GM18517 (cell line): ENCODE data around the gene CELSR3.

Experiments used
- ATAC-seq: cut with Tn5 transposase; IDR thresholded peaks from one replicate; pipeline ENCODE4 v1.9.1; 2021; ENCODE audit warnings: mild to moderate bottlenecking, moderate library complexity; ENCODE audit not compliant: unreplicated experiment

The CELSR3 gene

DNA sequence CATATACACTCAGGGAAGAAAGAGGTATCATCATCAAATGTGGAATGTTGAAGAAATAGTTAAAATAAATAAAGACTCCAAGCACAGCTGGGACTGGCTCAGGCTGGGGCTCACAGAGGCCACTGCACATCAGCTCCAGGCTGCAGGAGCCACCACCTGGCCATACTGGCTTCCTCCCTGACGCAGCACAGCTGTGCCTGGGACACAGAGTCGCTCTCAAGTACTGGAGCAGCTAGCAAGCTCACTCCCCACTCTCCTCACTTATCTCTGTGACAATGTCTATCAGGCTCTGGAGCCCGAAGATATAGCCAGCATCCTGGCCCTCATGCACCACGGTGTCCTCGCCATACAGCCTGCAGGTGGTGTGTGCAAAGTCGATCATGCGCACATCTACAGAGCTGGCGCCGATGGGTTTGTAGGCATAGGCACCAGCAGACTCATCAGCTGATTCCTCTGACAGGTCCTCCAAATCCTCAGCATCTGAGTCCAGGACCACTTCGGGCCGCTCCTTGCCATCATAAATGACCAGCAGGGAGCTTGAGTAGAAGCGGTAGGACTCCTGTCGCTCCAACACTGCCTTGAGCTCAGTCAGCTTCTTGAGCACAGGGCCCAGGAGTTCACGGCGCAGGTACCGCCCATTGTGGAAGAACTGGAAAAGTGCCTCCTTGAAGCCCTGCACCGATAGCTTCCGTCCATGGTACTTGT is 25.5 kb upstream of the CELSR3 start:
- no peak for ATAC-seq

DNA sequence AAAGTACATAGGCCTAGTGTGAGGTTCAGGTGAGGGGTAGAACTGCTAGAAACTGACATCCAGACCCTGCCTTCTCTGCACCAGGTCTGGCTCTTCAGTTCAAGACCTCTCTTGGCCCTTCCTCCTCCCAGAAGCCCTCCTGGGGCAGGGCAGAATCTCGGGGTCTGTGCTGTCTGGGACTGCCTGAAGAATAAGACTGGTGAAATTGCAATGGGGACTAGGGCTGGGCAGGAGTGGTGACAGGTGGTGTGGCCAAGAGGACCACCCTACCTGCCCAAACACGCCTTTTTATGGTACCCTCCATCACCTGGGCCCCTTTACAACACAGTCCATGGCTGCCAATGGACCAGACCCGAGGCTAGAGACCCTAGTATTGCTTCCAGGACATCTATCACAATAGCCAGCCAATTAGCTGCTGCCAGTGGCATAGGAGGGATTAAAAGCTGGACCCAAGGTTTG is 24.6 kb upstream of the CELSR3 start:
- ATAC-seq, result no peak

DNA sequence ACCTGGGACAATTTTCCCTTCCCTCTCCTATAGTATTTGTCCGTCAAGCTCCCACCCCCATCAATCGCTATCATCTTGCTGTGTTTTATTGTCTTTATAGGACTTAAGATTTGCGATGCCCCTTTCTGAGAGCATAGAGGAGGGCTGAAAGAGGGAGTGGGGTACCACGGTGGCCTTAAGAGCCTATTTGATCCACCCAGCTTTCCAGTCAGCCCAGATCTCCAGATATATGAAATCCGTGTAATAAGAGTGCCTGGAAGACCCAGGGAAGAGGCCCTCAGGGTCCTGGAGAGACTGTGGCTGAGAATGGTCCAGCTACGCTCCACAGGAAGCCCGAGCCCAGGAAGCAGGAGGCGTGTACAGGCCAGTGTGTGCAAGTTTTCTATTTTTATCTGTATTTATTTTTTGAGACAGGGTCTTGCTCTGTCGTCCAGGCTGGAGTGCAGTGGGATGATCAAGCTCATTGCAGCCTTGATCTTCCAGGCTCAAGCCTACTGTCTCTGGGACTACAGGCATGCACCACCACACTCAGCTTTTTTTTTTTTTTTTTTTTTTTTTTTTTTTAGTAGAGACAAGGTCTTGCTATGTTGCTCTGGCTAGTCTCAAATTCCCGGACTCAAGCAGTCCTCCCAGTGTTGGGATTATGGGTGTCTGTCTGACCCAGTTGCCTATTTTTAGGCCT is 24.0 kb upstream of the CELSR3 start:
- no peak for ATAC-seq

DNA sequence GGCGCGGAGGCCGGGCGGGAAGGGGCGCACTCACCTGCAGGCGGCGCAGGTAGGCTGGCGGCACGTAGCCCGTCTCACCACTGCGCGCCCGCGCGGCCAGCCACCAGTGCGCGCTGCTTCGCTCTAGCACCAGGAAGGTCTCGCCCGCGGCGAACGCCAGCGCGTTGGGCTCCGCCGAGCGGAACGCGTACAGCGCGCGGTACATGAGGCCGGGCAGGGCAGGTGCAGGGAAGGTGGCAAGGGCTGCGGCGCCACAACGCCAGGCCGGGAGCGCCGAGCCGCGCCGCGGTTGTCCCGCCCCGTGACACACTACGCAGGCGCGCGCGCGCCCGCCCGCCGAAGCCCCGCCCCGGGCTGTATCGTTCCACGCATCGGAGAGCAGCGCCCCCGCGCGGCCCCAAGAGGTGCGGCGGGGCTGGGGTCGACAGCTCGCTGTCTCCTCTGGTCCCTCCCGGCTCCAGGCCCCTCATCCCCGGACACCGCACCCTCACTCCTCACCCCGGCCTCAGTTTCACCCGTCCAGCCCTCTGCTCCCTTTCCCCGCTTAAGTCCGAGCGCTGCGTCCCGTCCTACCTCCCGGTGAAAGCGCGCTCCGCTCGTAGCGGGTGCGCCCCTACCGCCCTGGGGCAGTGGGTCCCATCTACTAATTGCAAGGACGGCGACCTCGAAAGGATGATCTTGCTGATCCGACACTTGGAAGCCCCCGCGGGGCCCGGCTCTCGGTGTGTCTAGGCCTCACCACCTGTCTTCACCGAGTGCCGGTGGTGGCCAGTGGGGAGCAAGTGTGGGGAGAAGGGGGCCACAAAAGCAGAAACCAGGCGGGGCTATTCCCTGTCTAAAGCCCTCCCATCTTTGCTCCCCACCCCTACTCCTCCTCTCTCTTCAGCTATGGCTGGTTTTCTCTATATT is 23.2 kb upstream of the CELSR3 start, which contains the start of gene NCKIPSD:
Gene NCKIPSD (minus strand): TSS at position 313 of the 909 bp plus-strand sequence. CDS start 108 bp downstream, at position 205.
- ATAC-seq, result peak; percentile 74

DNA sequence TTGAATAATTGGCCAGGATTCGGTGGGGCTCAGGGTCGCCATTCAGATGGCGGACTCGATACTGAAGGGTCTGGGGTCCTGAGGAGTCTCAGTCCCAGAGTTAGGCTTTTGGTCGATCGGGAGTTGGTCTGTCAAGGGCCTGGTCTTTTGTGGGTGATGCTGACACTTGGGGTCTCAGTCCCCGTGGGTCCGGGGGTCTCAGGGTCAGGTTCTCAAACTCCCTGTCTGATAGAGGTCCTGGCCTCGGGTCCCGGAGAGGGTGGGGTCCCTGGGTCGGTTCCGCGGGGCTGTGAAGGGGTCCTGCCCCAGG is 22.6 kb upstream of the CELSR3 start:
- peak; percentile 3 for ATAC-seq

DNA sequence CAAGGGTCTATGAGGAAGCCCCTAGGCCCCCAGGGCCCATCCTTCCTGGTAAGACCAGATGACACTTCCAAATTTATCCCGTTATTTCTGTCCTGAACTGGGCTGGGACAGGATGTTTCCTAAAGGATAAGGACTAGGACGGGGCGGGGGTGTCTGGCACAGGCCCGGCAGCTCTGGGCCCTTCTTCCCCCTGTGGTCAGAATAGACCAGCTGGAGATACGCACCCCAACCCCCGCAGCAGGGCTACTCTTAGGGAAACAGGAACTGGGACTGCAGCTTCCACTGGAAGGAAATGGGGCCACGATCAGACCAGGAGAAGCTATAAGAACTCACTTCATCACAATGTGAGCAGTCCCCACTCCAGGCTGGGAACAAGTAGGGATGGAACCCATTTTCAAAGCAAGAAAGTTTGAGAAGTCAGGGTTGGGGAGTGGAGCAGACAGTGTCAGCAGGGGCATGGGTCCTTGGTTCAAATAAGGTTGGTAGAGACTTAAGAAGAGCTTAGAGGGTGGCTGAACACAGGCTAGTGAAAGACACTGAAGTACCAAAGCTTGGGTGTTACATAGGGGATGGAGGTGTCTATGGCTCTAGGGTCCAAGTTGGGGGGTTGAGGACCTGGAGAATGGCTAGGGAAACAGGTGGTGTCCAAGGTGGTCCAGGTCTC is 21.9 kb upstream of the CELSR3 start:
- no peak for ATAC-seq

DNA sequence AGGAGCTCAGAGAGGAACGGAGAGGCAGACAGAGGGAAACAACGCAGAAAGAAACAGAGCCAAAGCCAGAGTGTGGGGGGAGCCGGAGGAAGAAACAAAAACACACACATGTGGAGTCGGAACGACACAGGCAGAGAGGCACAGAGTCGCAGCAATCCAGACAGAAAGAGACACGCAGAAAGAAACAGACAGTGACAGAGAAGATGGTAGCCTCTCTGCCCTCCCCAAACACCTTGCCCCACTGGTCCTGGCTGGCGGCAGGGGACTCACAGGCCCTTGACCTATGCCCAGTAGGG is 21.3 kb upstream of the CELSR3 start:
- ATAC-seq, result no peak

DNA sequence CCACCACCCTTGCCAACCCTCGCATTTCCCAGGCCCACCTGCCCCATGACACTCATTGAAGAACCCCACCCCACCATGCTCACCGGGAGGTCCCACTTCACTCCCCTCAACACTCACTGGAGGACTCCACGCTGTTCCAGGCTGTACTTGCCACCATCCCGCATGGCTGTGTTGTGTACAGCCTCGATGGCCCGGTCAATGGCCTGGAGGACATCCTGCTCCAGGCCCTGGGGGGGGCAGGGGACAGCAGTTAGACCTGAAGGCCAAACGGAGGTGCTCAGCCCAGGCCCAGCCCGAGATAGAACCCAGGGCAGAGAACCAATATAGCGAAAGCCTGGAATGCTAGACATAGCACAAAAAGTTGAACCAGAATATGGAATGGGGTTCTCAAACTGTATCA is 20.1 kb upstream of the CELSR3 start:
- no peak for ATAC-seq

DNA sequence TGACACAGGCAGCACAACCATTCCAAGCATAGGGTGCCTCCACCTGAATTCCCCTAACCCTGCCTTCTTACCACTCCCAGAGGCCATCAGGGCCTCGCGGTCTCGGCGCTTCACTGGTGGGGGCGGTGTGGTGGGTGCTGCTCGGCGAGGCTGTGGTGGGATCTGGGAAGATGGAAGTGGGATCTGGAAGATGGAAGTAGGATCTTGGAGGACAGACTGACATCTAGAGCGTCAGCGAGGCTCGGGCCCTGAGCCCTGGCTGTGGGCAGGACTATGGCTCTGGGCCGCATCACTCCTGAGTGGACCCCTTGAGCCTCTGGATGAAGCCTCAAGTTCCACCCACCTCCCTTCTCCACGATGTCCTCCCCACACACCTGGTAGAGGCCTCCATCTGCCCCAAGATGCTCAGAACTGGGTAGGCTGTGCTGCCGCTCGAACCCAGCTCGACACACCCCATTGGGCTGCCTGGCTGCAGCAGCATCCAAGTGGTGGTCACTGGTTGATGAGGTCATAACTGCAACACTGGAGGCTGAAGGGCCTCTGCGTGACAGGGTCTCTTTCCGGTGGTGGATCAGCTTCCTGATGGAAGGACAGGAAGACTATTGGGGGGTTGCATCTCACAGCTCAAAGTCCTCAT is 19.4 kb upstream of the CELSR3 start:
- ATAC-seq, result no peak

DNA sequence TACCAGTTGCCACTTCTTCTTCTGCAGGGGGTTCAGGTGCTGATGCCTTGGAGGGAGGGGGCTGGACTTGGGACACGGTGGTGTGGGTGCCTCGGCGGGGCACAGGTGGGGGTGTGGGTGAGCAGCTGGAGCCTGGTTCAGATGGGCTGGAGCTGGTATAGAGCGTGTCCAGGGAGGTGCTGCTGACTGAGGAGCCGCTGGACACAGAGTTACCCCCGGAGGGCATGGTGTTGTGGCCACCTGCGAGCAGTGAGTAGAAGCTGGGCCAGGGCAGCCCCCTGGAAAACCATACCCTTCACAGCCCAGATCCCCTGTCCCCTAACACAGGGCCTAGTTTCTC is 18.8 kb upstream of the CELSR3 start:
- no peak for ATAC-seq

DNA sequence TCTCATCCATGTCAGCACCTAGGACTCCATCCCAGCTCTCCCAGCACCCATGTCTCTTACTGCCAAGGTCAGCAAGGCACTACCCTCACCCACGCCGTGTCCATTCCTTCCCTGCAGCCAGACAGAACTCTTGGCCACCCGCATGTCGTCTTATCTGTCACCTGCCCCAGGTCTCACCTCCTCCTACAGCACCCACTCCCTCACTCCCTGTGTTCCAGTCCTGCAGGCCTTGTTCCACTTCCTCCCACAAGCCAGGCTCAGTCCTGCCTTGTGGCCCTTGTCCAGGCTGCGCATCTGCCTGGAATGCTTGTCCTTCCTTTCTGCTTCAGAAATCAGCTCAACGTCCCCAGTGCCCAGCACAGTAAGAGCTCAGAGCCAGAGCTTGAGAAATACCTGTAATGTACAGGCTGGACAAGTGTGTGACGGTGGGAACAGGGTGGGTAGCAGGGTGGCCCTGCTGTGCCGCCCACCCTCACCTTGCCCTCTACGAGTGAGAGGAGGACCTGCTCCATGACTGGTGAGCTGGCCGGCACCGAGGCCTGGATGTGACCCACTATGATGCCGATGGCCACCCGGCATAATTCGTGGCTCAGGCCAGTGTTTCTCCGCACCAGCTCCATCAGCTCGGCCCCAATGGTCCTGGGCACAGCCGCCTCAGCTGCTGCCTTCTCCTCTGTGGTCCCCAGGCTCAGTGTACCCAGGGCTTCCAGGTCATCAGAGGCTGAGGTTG is 18.3 kb upstream of the CELSR3 start:
- no peak for ATAC-seq

DNA sequence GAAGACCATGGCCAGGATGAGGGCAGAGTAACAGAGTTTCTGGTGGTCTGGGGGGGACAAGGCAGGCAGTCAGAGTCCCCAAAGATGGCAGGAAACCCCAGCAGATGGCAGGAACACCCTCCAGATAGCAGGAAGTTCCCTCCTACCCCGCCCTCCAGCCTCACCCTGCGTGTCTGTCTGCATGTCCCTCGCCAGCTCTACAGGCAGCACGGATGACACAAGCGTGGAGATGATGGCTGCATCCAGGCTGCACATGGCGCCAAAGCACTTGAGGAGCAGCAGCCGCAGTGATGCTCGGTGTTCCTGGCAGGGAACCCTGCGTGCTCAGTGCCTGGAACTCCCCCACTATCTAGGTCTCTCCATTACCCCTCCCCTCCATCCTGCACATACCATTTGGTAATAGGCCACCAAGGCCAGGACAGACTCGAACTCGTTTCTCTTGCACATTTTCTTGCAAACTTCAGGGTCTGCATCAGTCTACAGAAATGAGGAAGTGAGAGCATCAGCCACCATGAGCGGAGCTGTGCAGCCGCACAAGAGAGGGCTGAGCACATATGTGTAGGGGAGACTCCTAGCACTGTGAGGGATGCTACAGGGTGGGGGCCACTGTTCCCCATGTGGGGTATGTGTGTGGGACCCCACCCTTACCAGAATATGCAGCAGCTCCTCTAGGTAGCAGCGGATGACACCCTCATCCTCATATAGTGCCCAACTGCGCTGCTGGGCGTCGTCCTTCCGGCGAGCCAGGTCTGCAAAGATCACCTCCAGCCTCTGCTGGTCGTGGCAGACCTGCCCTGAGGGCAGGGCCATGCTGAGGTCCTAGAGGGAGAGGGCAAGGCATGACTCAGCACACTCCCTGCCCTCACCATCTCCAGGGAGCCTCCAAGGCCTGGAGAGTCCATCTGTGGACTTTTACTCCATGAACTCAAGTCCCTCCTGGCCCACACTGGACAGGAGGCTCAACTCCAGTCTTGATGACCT is 17.0 kb upstream of the CELSR3 start:
- ATAC-seq, result no peak

DNA sequence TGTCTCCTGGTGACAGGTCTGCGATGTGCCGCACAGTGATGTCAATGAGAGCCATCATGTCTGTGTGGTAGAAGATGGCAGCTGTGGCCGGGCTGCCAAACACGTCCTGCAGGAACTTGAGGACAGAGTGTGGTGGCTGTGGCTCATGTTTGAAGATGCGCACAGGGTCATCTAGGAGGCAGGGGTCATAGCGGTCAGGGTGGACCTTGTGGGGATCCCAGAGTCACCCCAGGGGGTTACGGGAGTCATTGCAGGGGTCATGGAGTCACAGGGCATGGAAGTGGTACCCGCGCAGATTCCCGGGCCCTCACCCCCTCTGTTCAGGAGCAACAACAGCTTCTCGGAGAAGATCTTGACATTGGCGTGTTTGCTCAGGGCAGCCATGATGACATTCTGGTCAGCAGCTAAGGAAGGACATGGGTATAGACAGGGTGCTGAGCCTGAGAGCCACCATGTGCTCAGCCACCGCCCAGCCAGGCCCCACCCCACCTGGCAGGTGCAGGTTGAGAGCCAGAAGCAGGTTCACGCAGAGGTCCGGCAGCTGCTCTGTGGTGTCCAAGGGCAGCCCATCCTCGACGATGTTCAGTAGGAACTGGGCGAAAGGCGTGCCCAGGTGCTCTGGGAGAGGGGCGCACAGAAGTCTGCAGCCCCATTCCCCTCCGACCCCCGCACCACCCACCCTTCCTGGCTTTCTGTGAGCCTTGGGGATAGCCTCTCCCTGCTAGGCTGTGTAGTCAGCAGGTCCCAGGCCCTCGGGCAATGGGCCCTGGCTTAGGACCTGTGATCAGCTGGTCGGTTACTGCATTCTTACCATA is 16.1 kb upstream of the CELSR3 start:
- no peak for ATAC-seq

DNA sequence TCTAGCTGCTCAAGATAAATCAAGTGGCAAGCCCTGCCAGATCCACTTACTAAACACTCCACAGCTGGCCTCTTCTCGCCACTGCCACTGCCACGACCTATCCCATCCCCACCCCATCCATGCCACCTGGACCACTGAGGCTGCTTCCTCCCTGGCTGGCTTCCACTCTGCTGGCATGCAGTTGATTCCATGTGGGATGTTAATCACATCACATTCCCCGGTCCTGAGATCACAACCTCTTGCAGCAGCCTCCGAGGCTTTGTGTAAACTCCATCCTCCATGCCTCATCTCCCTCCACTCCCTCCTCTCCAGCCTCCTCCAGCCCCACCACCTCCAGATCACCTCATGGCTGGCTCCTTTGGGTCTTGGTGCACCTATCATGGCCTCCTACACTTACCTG is 15.4 kb upstream of the CELSR3 start:
- ATAC-seq, result no peak

DNA sequence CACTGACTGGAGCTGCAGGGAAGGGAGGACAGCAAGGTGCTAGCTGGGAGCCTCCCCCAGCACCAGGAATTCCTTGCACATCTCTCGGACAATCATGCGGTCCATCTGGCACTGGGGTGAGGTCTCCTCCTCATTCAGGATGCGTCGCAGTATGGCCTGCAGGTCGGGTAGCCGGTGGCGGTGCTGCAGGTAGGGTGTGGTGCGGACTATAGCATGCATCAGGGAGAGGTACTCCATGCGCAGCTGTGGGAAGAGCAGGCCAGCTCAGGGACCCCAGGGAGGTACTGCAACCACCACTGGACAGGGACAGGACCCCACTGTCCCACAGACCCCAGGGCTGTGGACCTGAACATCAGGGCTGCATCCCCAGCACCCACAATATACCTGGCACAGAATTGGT is 11.8 kb upstream of the CELSR3 start:
- ATAC-seq, result no peak

DNA sequence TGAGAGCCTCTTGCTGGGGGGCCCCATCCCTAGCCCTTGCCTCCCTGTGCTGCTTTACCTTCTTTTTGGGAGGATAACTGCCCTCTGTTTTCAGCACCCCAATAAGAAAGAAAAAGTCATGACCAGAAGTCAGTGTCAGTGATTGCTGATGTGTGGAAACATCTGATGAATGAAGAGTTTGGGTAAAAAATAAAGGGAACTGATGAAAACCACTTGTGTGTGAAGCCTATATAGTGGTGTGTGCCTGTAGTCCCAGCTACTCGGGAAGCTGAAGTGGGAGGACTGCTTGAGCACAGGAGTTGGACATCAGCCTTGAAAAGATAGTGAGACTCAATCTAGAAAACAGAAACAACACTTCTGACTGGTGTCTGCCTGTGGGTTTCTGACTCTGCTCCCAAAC is 9.8 kb upstream of the CELSR3 start:
- no peak for ATAC-seq

DNA sequence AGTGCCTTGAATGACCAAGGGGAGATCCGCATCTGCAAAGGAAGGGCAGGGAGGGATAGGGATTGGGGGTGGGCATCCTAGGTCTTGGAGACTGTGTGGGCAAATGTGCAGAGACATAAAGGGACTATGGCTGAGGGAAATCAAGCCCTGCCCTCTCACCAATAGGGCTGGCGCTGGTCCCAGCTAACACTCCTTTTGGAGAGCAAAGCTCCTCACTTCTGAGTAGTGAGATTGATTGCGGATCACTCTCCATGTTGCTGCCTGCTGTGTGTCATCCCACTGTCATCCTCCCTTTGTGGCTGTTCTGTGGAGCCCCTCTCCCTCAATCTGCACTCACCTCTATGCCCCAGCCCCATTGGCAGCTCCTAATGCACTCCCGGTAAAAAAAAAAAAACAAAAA is 2.2 kb upstream of the CELSR3 start:
- ATAC-seq, result no peak

DNA sequence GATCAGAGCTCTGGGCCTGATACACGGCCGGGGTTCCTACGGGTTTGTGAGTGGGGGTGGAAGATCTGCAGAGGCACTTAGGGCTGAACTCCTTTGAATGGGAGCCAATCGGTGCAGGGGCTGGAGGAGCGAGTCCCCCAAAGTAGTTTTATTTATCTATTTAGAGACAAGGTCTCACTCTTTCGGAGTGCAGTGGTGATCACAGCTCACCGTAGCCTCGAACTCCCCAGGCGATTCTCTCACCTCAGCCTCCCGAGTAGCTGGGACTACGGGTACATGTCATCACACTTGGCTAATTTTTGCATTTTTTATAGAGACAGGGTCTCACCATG is 1.6 kb upstream of the CELSR3 start:
- ATAC-seq, result no peak
